Uterus (tissue), 4 donors: ENCODE data around the gene KRTAP6-1. TPM values are rescaled to one million over a fixed set of nuclear protein-coding genes. Genes with fewer than 3 reads are reported as not detected.

Source experiments
- DNase-seq, 2 donors: peaks; one replicate each; pipeline ENCODE4 v3.0.0-alpha.2; 2019 to 2020
- H3K27ac ChIP-seq, 2 donors: fragments of 200-600 bp; sonication (generic); 1 replicate in 1 of 2; 2 replicates in 1 of 2; pipeline ENCODE4 v1.5.1; 2016 to 2018
- H3K27me3 ChIP-seq, 2 donors: fragments of 200-600 bp; sonication (generic); one replicate each; pipeline ENCODE4 v1.5.1; 2018 to 2019; ENCODE audit warnings: control low read depth in 1 of 2
- H3K36me3 ChIP-seq, 2 donors: fragments of 200-600 bp; sonication (generic); one replicate each; pipeline ENCODE4 v1.5.1; 2019; ENCODE audit warnings: control low read depth in 1 of 2
- H3K4me1 ChIP-seq, 2 donors: fragments of 200-600 bp; sonication (generic); one replicate each; pipeline ENCODE4 v1.5.1; 2018 to 2019; ENCODE audit warnings: control low read depth in 1 of 2
- H3K4me3 ChIP-seq, 2 donors: fragments of 200-600 bp; sonication (generic); 1 replicate in 1 of 2; 2 replicates in 1 of 2; pipeline ENCODE4 v1.5.1; 2018 to 2019; ENCODE audit warnings: mild to moderate bottlenecking in 1 of 2
- H3K9me3 ChIP-seq, 2 donors: fragments of 200-600 bp; sonication (generic); one replicate each; pipeline ENCODE4 v1.5.1; 2019; ENCODE audit warnings: control low read depth in 1 of 2
- CTCF ChIP-seq, 4 experiments: fragments of 200-600 bp in 2 of 4; fragments of 450-650 bp in 2 of 4; sonication (generic) in 2 of 4; IDR thresholded peaks; one replicate each; pipeline ENCODE4 v1.5.1; 2016 to 2019; ENCODE audit warnings: antibody characterized with exemption in 4 of 4, mild to moderate bottlenecking in 2 of 4, moderate library complexity in 1 of 4
- POLR2A ChIP-seq, 2 donors: fragments of 450-650 bp; IDR thresholded peaks; one replicate each; pipeline ENCODE4 v1.6.1; 2016; ENCODE audit warnings: antibody characterized with exemption in 2 of 2, mild to moderate bottlenecking in 1 of 2, moderate library complexity in 1 of 2
- intact Hi-C: fragments of 100-400 bp; cut with DNase I; formaldehyde crosslinking; loops from one replicate; pipeline ENCODE4 v1.15.1; 2023; ENCODE audit warnings: low total_unique reads
- total RNA-seq, 4 donors: library from RNA; depleted of rRNA in 3 of 4; stranded (reverse); fragments of >200 nt in 3 of 4; gene quantifications; one replicate each; pipeline versions ENCODE4 v1.1.0 to v1.2.4, GENCODE V29; 2014 to 2023
- donor health status: DM: yes; HTN: yes; CAD: no.

The KRTAP6-1 gene, protein sequence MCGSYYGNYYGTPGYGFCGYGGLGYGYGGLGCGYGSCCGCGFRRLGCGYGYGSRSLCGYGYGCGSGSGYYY
- total RNA-seq, result not detected

GRCh38 chr21:30613836-30614235, at the start of gene KRTAP6-1:
TSS of gene KRTAP6-1 (minus strand) at chr21:30613930. CDS start at chr21:30613904, 26 bp downstream.
- Histone ChIP-seq H3K4me3 (no peak within 1 kb of the TSS), H3K9me3 (no peaks in the 10 kb centered on the region), H3K27me3 (no peaks in the 10 kb centered on the region), H3K36me3 (no peaks in the 10 kb centered on the region), H3K27ac (no peak within 1 kb of the TSS), H3K4me1 (no peaks in the 10 kb centered on the region)
- intact Hi-C loops, result no loop called here
- no peak for DNase-seq
- no peak for TF ChIP-seq CTCF (IDR thresholded peaks at IDR 0.05)
- no peak for TF ChIP-seq POLR2A (IDR thresholded peaks at IDR 0.05)

DNA sequence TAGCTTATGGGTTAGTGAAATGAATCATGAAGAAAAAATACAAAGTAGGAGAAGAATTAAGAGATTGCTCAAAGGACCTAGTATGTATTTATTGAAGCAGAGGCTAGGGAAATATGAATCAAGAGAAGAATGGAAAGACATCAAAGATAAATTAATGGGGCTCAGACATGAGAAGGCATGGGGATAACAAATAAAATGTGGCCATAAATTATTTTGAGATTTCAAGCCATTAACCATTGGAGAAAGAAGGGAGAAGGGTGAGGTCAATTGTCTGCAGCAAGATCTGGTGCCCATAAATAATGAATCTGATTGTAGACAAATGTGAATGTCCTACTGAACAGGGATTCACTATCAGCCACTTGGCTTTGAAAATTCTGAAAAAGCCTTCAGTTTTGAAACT, 39.2 kb upstream of the KRTAP6-1 start:
- DNase-seq, result no peak
- H3K27ac ChIP-seq, result no peak overlapping the region
- H3K4me3 ChIP-seq, result no peak overlapping the region
- no peaks in the 10 kb centered on the region for H3K4me1 ChIP-seq
- intact Hi-C loops, result no loop called here
- TF ChIP-seq POLR2A (IDR thresholded peaks at IDR 0.05), result no peak
- no peak for TF ChIP-seq CTCF (IDR thresholded peaks at IDR 0.05)
- H3K27me3 ChIP-seq, result no peaks in the 10 kb centered on the region
- no peaks in the 10 kb centered on the region for H3K36me3 ChIP-seq
- H3K9me3 ChIP-seq, result no peaks in the 10 kb centered on the region

DNA sequence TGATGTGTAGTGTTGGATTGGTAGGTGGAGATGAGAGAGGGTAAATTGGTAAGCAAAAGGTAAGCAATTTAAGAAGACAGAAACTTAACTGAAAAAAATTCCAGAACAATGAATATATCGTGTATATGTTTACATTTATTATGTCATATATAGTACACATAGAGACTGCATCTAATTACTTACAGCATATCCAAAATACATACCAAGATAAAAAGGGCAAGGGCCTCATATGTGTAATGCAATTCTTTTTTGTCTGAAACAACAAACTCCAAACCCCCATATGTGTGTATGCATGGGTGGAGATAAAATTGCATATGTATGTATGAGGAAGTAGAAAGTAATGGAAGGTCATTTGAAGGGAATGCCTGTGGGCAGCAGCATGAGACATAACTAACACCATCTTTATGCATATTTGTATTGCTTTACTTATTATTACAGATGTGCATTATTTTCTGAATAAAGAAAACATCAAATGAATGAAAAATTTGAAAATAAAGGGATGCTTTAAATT, 33.2 kb upstream of the KRTAP6-1 start:
- Histone ChIP-seq H3K27ac (no peak overlapping the region), H3K36me3 (no peaks in the 10 kb centered on the region), H3K4me1 (no peaks in the 10 kb centered on the region), H3K27me3 (no peaks in the 10 kb centered on the region), H3K9me3 (no peaks in the 10 kb centered on the region), H3K4me3 (no peak overlapping the region)
- TF ChIP-seq CTCF (IDR thresholded peaks at IDR 0.05) (no peak), POLR2A (IDR thresholded peaks at IDR 0.05) (no peak)
- no peak for DNase-seq
- intact Hi-C loops, result no loop called here

GRCh38 chr21:30642564-30642963, 28.8 kb upstream of the KRTAP6-1 start, which contains the start of gene KRTAP20-3:
TSS of gene KRTAP20-3 (plus strand) at chr21:30642864.
- Histone ChIP-seq H3K36me3 (no peaks in the 10 kb centered on the region), H3K27me3 (no peaks in the 10 kb centered on the region), H3K4me3 (no peak within 1 kb of the TSS), H3K4me1 (no peaks in the 10 kb centered on the region), H3K9me3 (no peaks in the 10 kb centered on the region), H3K27ac (no peak within 1 kb of the TSS)
- TF ChIP-seq CTCF (IDR thresholded peaks at IDR 0.05), result no peak
- TF ChIP-seq POLR2A (IDR thresholded peaks at IDR 0.05), result no peak
- DNase-seq, result no peak
- intact Hi-C loops, result no loop called here

DNA sequence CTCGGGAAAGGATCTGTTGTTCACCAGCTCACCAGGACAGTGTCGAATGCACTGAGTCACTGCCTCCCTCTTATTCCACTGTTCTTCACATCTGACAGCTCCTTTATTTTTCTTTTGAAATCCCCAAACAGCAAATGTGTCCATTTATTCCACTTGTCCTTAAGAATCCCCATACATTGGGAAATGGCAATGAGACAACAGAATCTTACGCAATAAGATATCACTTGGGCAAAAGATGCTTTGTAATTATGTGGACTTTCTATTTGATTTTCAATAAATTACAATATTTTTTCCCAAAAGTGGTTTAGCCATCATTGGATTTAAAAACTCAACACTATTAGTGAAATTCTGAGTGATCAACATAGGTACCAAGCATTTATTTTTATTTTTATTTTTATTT, 25.0 kb upstream of the KRTAP6-1 start:
- Histone ChIP-seq H3K36me3 (no peaks in the 10 kb centered on the region), H3K4me3 (no peak overlapping the region), H3K4me1 (no peaks in the 10 kb centered on the region), H3K27ac (no peak overlapping the region), H3K9me3 (no peaks in the 10 kb centered on the region), H3K27me3 (no peaks in the 10 kb centered on the region)
- TF ChIP-seq POLR2A (IDR thresholded peaks at IDR 0.05), result no peak
- TF ChIP-seq CTCF (IDR thresholded peaks at IDR 0.05), result no peak
- no peak for DNase-seq
- intact Hi-C loops, result no loop called here
